ENCODE results near the gene S100Z. TPM values are rescaled to one million over a fixed set of nuclear protein-coding genes. Genes with fewer than 3 reads are reported as not detected.
A peak's percentile ranks its signal among the peaks of the same experiment; 100 is the strongest.

The S100Z gene
- total and polyA plus RNA-seq, 2 of the 8 experiments (the other 6 are each of a cell fraction or from before 2014, with no cell fraction given), result 0.30 TPM; not detected in 1

DNA sequence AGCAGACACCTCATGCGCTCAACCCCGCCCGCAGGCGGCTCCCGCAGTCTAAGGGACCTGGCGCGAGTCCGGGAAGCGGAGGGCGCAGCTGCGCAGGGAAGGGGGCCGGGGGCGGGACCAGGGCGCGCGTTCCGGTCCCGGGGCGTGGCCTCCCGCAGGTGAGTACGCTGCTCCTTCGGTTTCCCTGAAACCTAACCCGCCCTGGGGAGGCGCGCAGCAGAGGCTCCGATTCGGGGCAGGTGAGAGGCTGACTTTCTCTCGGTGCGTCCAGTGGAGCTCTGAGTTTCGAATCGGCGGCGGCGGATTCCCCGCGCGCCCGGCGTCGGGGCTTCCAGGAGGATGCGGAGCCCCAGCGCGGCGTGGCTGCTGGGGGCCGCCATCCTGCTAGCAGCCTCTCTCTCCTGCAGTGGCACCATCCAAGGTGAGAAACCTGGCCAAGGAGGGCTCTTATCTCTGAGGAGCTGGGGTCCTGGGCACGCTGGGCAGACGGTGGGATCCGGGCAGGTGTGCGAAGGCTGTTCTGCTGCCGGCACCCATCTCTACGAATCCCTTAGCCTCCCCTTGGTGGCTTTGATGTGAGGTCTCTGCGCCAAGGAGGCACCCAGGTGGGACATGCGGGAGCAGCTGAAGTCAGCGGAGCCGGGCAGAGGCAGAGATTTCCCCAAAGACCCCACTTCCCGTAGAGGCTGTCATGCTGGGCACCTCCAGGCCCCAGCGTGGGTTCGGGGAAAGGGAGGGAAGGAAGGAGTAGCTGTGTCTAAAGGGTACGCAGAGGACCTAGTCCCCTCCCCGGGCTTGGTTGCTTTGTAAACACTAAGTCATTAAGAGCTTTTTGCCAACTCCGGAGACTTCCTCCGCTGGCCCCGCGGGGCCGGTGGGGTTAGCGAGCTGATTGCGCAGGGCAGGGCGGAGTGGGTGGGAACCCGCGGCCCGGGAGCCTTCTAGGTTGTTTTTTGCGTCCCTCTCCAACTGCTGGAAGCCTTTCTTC, 30.7 kb upstream of the S100Z start, which contains the start of gene F2RL1 (continued):
- TF ChIP-seq, protein P1, sequence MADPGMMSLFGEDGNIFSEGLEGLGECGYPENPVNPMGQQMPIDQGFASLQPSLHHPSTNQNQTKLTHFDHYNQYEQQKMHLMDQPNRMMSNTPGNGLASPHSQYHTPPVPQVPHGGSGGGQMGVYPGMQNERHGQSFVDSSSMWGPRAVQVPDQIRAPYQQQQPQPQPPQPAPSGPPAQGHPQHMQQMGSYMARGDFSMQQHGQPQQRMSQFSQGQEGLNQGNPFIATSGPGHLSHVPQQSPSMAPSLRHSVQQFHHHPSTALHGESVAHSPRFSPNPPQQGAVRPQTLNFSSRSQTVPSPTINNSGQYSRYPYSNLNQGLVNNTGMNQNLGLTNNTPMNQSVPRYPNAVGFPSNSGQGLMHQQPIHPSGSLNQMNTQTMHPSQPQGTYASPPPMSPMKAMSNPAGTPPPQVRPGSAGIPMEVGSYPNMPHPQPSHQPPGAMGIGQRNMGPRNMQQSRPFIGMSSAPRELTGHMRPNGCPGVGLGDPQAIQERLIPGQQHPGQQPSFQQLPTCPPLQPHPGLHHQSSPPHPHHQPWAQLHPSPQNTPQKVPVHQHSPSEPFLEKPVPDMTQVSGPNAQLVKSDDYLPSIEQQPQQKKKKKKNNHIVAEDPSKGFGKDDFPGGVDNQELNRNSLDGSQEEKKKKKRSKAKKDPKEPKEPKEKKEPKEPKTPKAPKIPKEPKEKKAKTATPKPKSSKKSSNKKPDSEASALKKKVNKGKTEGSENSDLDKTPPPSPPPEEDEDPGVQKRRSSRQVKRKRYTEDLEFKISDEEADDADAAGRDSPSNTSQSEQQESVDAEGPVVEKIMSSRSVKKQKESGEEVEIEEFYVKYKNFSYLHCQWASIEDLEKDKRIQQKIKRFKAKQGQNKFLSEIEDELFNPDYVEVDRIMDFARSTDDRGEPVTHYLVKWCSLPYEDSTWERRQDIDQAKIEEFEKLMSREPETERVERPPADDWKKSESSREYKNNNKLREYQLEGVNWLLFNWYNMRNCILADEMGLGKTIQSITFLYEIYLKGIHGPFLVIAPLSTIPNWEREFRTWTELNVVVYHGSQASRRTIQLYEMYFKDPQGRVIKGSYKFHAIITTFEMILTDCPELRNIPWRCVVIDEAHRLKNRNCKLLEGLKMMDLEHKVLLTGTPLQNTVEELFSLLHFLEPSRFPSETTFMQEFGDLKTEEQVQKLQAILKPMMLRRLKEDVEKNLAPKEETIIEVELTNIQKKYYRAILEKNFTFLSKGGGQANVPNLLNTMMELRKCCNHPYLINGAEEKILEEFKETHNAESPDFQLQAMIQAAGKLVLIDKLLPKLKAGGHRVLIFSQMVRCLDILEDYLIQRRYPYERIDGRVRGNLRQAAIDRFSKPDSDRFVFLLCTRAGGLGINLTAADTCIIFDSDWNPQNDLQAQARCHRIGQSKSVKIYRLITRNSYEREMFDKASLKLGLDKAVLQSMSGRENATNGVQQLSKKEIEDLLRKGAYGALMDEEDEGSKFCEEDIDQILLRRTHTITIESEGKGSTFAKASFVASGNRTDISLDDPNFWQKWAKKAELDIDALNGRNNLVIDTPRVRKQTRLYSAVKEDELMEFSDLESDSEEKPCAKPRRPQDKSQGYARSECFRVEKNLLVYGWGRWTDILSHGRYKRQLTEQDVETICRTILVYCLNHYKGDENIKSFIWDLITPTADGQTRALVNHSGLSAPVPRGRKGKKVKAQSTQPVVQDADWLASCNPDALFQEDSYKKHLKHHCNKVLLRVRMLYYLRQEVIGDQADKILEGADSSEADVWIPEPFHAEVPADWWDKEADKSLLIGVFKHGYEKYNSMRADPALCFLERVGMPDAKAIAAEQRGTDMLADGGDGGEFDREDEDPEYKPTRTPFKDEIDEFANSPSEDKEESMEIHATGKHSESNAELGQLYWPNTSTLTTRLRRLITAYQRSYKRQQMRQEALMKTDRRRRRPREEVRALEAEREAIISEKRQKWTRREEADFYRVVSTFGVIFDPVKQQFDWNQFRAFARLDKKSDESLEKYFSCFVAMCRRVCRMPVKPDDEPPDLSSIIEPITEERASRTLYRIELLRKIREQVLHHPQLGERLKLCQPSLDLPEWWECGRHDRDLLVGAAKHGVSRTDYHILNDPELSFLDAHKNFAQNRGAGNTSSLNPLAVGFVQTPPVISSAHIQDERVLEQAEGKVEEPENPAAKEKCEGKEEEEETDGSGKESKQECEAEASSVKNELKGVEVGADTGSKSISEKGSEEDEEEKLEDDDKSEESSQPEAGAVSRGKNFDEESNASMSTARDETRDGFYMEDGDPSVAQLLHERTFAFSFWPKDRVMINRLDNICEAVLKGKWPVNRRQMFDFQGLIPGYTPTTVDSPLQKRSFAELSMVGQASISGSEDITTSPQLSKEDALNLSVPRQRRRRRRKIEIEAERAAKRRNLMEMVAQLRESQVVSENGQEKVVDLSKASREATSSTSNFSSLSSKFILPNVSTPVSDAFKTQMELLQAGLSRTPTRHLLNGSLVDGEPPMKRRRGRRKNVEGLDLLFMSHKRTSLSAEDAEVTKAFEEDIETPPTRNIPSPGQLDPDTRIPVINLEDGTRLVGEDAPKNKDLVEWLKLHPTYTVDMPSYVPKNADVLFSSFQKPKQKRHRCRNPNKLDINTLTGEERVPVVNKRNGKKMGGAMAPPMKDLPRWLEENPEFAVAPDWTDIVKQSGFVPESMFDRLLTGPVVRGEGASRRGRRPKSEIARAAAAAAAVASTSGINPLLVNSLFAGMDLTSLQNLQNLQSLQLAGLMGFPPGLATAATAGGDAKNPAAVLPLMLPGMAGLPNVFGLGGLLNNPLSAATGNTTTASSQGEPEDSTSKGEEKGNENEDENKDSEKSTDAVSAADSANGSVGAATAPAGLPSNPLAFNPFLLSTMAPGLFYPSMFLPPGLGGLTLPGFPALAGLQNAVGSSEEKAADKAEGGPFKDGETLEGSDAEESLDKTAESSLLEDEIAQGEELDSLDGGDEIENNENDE (IDR thresholded peaks at IDR 0.05; ENCODE audit: insufficient replicate concordance, low read length), result no peak
- no peak for TF ChIP-seq JUN (IDR thresholded peaks at IDR 0.05; ENCODE audit: low read depth, low read length)
- TF ChIP-seq EZH2 (IDR thresholded peaks at IDR 0.05; ENCODE audit: low read depth, low read length, severe bottlenecking), result no peak
- no peak for TF ChIP-seq RXRA (IDR thresholded peaks at IDR 0.05; ENCODE audit: insufficient read depth, low read depth, low read length)
- peak in 1 of 2 experiments; percentile 88; a peak in 1 of 3 replicates for TF ChIP-seq EP300 (IDR thresholded peaks at IDR 0.05; ENCODE audit: borderline replicate concordance in 1 of 2, low read depth in 2 of 2, low read length in 2 of 2)
- no peak for TF ChIP-seq SP4 (IDR thresholded peaks at IDR 0.05; ENCODE audit: low read length)
- TF ChIP-seq POLR2A (IDR thresholded peaks at IDR 0.05; ENCODE audit: control extremely low read depth in 1 of 2, low read depth in 2 of 2, low read length in 2 of 2), result peak; percentile 79 to 81
- TF ChIP-seq RAD21 (IDR thresholded peaks at IDR 0.05 in 1 of 2, conservative IDR thresholded peaks at IDR 0.05 in 1 of 2; ENCODE audit: low read depth in 2 of 2, low read length in 2 of 2), result peak in 1 of 2 experiments; percentile 32; a peak in 1 of 4 replicates
